ENCODE measurements around the gene ARHGAP25.

Gene ARHGAP25

GRCh38 chr2:68767996-68768395 lies 33.4 kb downstream of the ARHGAP25 start:
- no peak for DNase-seq

GRCh38 chr2:68768461-68768860 lies 33.9 kb downstream of the ARHGAP25 start:
- no peak for DNase-seq

- DNase-seq, result no peak
Measured at GRCh38 chr2:68768951-68769350, 34.3 kb downstream of the ARHGAP25 start.

GRCh38 chr2:68769586-68770270 lies 35.1 kb downstream of the ARHGAP25 start:
- no peak for DNase-seq

- no peak for DNase-seq
Measured at GRCh38 chr2:68770271-68771111, 35.9 kb downstream of the ARHGAP25 start.

GRCh38 chr2:68771211-68771751 lies 36.7 kb downstream of the ARHGAP25 start:
- no peak for DNase-seq

- no peak for DNase-seq
Measured at GRCh38 chr2:68772109-68772508, 37.5 kb downstream of the ARHGAP25 start.

GRCh38 chr2:68774569-68775271 lies 40.1 kb downstream of the ARHGAP25 start:
- no peak for DNase-seq

- no peak for DNase-seq
Measured at GRCh38 chr2:68775272-68775842, 40.7 kb downstream of the ARHGAP25 start.

GRCh38 chr2:68776124-68776523 lies 41.5 kb downstream of the ARHGAP25 start:
- no peak for DNase-seq

GRCh38 chr2:68779595-68779994 lies 45.0 kb downstream of the ARHGAP25 start:
- DNase-seq, result no peak

- no peak for DNase-seq
Measured at GRCh38 chr2:68784188-68784587, 49.6 kb downstream of the ARHGAP25 start.

- no peak for DNase-seq
Measured at GRCh38 chr2:68784915-68785314, 50.3 kb downstream of the ARHGAP25 start.

GRCh38 chr2:68787356-68787755 lies 52.7 kb downstream of the ARHGAP25 start:
- no peak for DNase-seq

GRCh38 chr2:68789603-68790002 lies 55.0 kb downstream of the ARHGAP25 start:
- DNase-seq, result no peak

GRCh38 chr2:68790600-68790999 lies 56.0 kb downstream of the ARHGAP25 start:
- no peak for DNase-seq

GRCh38 chr2:68791914-68792313 lies 57.3 kb downstream of the ARHGAP25 start:
- no peak for DNase-seq

- DNase-seq, result no peak
Measured at GRCh38 chr2:68792751-68793150, 58.1 kb downstream of the ARHGAP25 start.

- DNase-seq, result no peak
Measured at GRCh38 chr2:68796295-68796905, 61.8 kb downstream of the ARHGAP25 start.

GRCh38 chr2:68798569-68798968 lies 64.0 kb downstream of the ARHGAP25 start:
- DNase-seq, result no peak

GRCh38 chr2:68799140-68800026 lies 64.8 kb downstream of the ARHGAP25 start:
- no peak for DNase-seq

GRCh38 chr2:68800027-68800401 lies 65.4 kb downstream of the ARHGAP25 start:
- DNase-seq, result no peak
